Measurements from ENCODE around the gene WWOX.

Gene WWOX

DNA sequence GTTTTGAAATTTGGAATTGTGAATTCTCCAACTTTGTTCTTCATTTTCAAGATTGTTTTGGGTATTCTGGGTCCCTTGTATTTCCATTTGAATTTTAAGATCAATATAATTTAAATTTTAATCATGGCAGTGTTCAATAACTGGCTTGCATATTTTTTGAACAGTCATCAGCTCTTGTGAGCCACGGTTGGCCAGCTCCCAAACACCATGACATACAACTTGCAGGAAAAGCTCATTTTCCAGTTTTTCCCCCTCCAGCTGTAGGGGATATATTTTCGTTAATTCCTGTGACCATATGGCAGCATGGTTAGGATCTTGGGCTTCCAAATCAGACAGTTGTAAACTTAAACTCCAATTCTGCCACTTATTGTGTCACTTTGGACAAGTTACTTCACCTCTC lies 690.1 kb downstream of the WWOX start:
- no peak for TF ChIP-seq TAF1 (IDR thresholded peaks at IDR 0.05; ENCODE audit: borderline replicate concordance, insufficient read depth, low read length)
- TF ChIP-seq, protein P1, sequence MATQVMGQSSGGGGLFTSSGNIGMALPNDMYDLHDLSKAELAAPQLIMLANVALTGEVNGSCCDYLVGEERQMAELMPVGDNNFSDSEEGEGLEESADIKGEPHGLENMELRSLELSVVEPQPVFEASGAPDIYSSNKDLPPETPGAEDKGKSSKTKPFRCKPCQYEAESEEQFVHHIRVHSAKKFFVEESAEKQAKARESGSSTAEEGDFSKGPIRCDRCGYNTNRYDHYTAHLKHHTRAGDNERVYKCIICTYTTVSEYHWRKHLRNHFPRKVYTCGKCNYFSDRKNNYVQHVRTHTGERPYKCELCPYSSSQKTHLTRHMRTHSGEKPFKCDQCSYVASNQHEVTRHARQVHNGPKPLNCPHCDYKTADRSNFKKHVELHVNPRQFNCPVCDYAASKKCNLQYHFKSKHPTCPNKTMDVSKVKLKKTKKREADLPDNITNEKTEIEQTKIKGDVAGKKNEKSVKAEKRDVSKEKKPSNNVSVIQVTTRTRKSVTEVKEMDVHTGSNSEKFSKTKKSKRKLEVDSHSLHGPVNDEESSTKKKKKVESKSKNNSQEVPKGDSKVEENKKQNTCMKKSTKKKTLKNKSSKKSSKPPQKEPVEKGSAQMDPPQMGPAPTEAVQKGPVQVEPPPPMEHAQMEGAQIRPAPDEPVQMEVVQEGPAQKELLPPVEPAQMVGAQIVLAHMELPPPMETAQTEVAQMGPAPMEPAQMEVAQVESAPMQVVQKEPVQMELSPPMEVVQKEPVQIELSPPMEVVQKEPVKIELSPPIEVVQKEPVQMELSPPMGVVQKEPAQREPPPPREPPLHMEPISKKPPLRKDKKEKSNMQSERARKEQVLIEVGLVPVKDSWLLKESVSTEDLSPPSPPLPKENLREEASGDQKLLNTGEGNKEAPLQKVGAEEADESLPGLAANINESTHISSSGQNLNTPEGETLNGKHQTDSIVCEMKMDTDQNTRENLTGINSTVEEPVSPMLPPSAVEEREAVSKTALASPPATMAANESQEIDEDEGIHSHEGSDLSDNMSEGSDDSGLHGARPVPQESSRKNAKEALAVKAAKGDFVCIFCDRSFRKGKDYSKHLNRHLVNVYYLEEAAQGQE (IDR thresholded peaks at IDR 0.05; ENCODE audit: insufficient read depth in 1 of 2, low read depth in 2 of 2, low read length in 2 of 2), result no peak
- TF ChIP-seq SIN3A (IDR thresholded peaks at IDR 0.05; ENCODE audit: borderline replicate concordance, insufficient read depth, low read length), result no peak
- TF ChIP-seq FOXP2 (optimal IDR thresholded peaks at IDR 0.05; ENCODE audit: borderline replicate concordance, extremely low read depth, extremely low read length, insufficient read depth), result no peak
- TF ChIP-seq POLR2AphosphoS5 (IDR thresholded peaks at IDR 0.05; ENCODE audit: low read depth, low read length), result no peak

DNA sequence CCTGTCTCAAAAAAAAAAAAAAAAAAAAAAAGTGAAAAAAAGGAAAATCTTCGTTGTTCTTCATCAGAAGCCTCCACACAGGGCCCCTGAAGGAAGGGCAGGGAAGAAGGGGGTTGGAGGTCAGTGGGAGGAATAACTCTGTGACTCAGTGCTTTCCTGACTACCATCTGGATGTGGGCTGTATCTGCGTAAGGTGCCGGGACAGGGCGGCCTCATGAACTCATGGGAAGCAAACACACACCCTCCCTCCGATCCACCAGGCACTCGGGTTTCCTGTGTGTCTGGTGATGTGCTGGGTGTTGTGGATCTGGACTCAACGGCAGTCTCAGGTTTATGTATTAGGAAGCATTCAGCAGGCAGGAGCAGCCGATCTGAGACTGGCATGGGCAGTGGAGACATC lies 691.6 kb downstream of the WWOX start:
- TF ChIP-seq POLR2AphosphoS5 (IDR thresholded peaks at IDR 0.05; ENCODE audit: low read depth, low read length) (no peak), TAF1 (IDR thresholded peaks at IDR 0.05; ENCODE audit: borderline replicate concordance, insufficient read depth, low read length) (no peak), FOXP2 (optimal IDR thresholded peaks at IDR 0.05; ENCODE audit: borderline replicate concordance, extremely low read depth, extremely low read length, insufficient read depth) (no peak), SIN3A (IDR thresholded peaks at IDR 0.05; ENCODE audit: borderline replicate concordance, insufficient read depth, low read length) (no peak)
- TF ChIP-seq, protein P1 (IDR thresholded peaks at IDR 0.05; ENCODE audit: insufficient read depth in 1 of 2, low read depth in 2 of 2, low read length in 2 of 2), result no peak

DNA sequence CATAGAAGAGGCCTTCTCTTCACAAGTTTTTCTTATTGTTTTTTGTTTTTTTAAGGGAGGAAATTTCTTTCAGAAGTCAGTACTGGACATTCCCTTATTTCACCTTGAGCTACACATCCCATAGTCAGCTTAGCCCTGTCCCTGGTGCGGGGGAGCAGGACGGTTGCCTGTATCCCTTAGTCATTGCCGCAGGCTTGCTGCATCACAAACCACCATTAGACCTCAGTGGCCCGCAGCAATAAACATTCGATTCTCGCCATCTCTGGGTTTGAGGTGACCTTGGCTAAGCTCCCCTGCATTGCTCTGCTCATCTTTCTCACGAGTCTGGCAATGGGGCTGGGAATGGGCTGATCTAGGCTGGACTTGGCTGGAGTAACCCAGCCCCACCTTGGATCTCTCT lies 692.5 kb downstream of the WWOX start:
- no peak for TF ChIP-seq FOXP2 (optimal IDR thresholded peaks at IDR 0.05; ENCODE audit: borderline replicate concordance, extremely low read depth, extremely low read length, insufficient read depth)
- TF ChIP-seq, protein P1 (IDR thresholded peaks at IDR 0.05; ENCODE audit: insufficient read depth in 1 of 2, low read depth in 2 of 2, low read length in 2 of 2), result no peak
- no peak for TF ChIP-seq POLR2AphosphoS5 (IDR thresholded peaks at IDR 0.05; ENCODE audit: low read depth, low read length)
- no peak for TF ChIP-seq TAF1 (IDR thresholded peaks at IDR 0.05; ENCODE audit: borderline replicate concordance, insufficient read depth, low read length)
- TF ChIP-seq SIN3A (IDR thresholded peaks at IDR 0.05; ENCODE audit: borderline replicate concordance, insufficient read depth, low read length), result no peak

DNA sequence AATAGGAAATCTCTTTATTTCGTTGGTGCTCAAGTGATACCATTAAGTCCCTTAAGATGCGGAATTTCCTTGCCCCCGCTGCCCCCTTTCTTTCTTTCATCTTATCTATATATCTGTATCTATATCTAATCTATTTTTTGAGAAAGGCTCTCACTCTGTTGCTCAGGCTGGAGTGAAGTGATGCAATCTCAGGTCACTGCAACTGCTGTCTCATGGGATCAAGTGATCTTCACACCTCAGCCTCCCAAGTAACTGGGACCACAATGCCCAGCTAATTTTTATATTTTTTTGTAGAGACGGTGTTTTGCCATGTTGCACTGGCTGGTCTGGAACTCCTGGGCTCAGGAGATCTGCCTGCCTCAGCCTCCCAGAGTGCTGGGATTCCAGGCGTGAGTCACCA lies 693.5 kb downstream of the WWOX start:
- TF ChIP-seq FOXP2 (optimal IDR thresholded peaks at IDR 0.05; ENCODE audit: borderline replicate concordance, extremely low read depth, extremely low read length, insufficient read depth) (no peak), POLR2AphosphoS5 (IDR thresholded peaks at IDR 0.05; ENCODE audit: low read depth, low read length) (no peak), SIN3A (IDR thresholded peaks at IDR 0.05; ENCODE audit: borderline replicate concordance, insufficient read depth, low read length) (no peak)
- TF ChIP-seq, protein P1 (IDR thresholded peaks at IDR 0.05; ENCODE audit: insufficient read depth in 1 of 2, low read depth in 2 of 2, low read length in 2 of 2), result no peak
